Activated B cell treated with CpG ODN at 0.5 μM for 24 hours (primary cell): ENCODE measurements around the gene LAMC3. TPM values are rescaled to one million over a fixed set of nuclear protein-coding genes. Genes with fewer than 3 reads are reported as not detected.

Experiments used
- ATAC-seq: fragments of 200-7000 bp; cut with Tn5 transposase; one replicate; pipeline ENCODE4 v1.10.0; 2021; ENCODE audit warnings: low read depth, mild to moderate bottlenecking, moderate library complexity
- CTCF ChIA-PET: fragments of 350-600 bp; sonication (Branson Sonifier 250); formaldehyde crosslinking; loops from one replicate; lab custom pipeline; 2021; ENCODE audit warnings: antibody characterized with exemption; lab: Charles Lee
- POLR2A ChIA-PET: fragments of 350-600 bp; sonication (Branson Sonifier 250); formaldehyde crosslinking; loops from one replicate; lab custom pipeline; 2021; ENCODE audit warnings: antibody characterized with exemption; lab: Charles Lee
- DNase-seq: peaks from one replicate; pipeline ENCODE4 v3.0.0; 2022
- H3K27ac Mint-ChIP-seq: one replicate; pipeline ENCODE4 v1.8.0; 2020; ENCODE audit warnings: mixed read lengths
- H3K27me3 Mint-ChIP-seq: one replicate; pipeline ENCODE4 v1.8.0; 2021; ENCODE audit warnings: mixed read lengths
- H3K36me3 Mint-ChIP-seq: one replicate; pipeline ENCODE4 v1.8.0; 2021; ENCODE audit warnings: low read depth, mixed read lengths
- H3K4me1 Mint-ChIP-seq: one replicate; pipeline ENCODE4 v1.8.0; 2021; ENCODE audit warnings: mixed read lengths
- H3K4me3 Mint-ChIP-seq: one replicate; pipeline ENCODE4 v1.8.0; 2020; ENCODE audit warnings: mild to moderate bottlenecking, mixed read lengths
- H3K9me3 Mint-ChIP-seq: one replicate; pipeline ENCODE4 v1.8.0; 2020; ENCODE audit warnings: mixed read lengths
- intact Hi-C: fragments of 100-400 bp; cut with micrococcal nuclease; formaldehyde crosslinking; loops from one replicate; pipeline ENCODE4 v1.15.1; 2024
- total RNA-seq: library from RNA; stranded (reverse); gene quantifications from 2 replicates; pipeline ENCODE4 v1.2.3, GENCODE V29; 2022
- TF ChIP-seq, protein P1 (sequence below): fragments of 200-600 bp; IDR thresholded peaks from one replicate; pipeline ENCODE4 v1.8.0; 2022; ENCODE audit warnings: antibody characterized with exemption, mild to moderate bottlenecking

The LAMC3 gene
- total RNA-seq, 1 donor from 2014 or later = not detected

DNA sequence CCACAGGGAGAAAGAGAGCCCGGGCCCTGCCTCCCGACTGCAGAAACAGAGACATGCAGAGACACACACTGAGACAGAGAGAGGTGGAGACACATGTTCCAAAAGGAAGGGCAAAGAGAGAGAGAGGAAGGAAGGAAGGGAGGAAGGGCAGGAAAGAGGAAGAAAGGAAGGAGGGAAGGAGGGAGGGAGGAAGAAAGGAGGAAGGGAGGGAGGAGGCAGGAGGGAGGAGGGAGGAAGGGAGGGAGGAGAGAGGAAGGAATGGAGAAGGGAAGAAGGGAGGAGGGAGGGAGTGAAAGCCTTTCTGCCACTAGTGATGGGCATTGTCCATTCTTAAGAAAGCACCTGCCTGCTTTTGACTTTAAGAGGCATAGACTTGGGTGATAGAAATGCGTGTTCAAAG is 38.1 kb upstream of the LAMC3 start:
- no peak overlapping the region for H3K27ac Mint-ChIP-seq
- no peaks in the 10 kb centered on the region for H3K36me3 Mint-ChIP-seq
- ATAC-seq (no peak), DNase-seq (no peak)
- ChIA-PET CTCF (no interaction called here), POLR2A (no interaction called here)
- H3K4me3 Mint-ChIP-seq = no peak overlapping the region
- intact Hi-C loops = no loop called here
- no peaks in the 10 kb centered on the region for H3K4me1 Mint-ChIP-seq
- H3K9me3 Mint-ChIP-seq = no peaks in the 10 kb centered on the region
- TF ChIP-seq, protein P1, sequence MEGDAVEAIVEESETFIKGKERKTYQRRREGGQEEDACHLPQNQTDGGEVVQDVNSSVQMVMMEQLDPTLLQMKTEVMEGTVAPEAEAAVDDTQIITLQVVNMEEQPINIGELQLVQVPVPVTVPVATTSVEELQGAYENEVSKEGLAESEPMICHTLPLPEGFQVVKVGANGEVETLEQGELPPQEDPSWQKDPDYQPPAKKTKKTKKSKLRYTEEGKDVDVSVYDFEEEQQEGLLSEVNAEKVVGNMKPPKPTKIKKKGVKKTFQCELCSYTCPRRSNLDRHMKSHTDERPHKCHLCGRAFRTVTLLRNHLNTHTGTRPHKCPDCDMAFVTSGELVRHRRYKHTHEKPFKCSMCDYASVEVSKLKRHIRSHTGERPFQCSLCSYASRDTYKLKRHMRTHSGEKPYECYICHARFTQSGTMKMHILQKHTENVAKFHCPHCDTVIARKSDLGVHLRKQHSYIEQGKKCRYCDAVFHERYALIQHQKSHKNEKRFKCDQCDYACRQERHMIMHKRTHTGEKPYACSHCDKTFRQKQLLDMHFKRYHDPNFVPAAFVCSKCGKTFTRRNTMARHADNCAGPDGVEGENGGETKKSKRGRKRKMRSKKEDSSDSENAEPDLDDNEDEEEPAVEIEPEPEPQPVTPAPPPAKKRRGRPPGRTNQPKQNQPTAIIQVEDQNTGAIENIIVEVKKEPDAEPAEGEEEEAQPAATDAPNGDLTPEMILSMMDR = no peak
- H3K27me3 Mint-ChIP-seq = peaks cover 17% of the 10 kb centered on the region

DNA sequence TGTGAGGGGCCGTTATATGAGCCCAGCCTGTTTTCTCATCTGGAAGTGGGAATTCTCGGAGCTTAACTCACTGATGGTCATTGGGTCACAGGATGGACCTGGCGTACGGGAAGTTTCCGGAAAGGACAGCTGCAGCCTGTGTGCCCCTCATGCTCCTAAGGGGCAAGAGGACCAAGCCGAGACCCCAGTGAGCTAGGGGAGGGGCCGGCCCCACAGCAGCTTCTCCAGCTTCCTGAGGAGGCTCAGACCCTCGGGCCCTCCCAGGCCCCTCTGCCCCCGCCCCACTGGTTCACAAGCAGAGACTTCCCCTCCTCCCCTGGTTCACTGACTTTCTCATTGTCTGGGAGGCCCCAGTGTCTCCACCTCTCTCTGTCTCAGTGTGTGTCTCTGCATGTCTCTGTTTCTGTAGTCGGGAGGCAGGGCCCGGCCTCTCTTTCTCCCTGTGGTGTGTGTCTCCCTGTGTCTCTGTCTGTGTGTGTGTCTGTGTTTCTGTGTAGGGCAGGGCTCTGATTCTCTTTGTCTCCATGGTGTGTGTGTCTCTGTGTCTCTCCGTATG is 37.6 kb upstream of the LAMC3 start:
- no peak overlapping the region for H3K27ac Mint-ChIP-seq
- POLR2A ChIA-PET = no interaction called here
- CTCF ChIA-PET = no interaction called here
- H3K9me3 Mint-ChIP-seq = no peaks in the 10 kb centered on the region
- intact Hi-C loops = no loop called here
- TF ChIP-seq, protein P1 = no peak
- H3K36me3 Mint-ChIP-seq = no peaks in the 10 kb centered on the region
- H3K4me1 Mint-ChIP-seq = no peaks in the 10 kb centered on the region
- ATAC-seq (no peak), DNase-seq (no peak)
- H3K4me3 Mint-ChIP-seq = no peak overlapping the region
- peaks cover 15% of the 10 kb centered on the region for H3K27me3 Mint-ChIP-seq

DNA sequence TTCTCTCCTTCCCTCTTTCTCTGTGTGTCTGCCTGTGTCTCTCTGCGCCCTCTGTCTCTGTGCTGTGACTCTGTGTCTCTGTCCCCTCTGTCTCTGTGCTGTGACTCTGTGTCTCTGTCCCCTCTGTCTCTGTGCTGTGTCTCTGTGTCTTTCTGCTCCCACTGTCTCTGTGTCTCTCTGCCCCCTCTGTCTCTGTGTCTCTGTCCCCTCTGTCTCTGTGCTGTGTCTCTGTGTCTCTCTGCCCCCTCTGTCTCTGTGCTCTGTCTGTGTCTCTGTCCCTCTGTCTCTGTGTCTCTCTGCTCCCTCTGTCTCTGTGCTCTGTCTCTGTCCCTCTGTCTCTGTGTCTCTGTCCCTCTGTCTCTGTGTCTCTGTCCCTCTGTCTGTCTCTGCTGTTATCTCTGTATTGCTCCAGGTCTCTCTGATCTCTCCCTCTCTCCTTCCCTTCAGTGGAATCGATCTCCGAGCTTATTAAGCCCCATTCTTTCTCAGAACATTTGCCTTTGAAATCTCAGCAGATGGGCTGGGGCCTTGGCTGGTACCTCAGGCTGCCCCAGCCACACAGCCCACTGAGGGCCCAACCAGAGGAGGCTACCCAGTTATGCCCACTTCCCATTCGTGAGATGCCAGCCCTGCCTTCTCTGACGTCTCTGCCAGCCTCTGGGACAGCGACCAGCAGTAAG is 36.6 kb upstream of the LAMC3 start:
- ChIA-PET POLR2A (no interaction called here), CTCF (interaction anchor here (1.0 kb wide), 1 partner anchor 265 kb away, joined by 3 read pairs; no protein-coding TSS in a partner anchor)
- Mint-ChIP-seq H3K4me3 (no peak overlapping the region), H3K9me3 (no peaks in the 10 kb centered on the region), H3K4me1 (no peaks in the 10 kb centered on the region), H3K36me3 (no peaks in the 10 kb centered on the region), H3K27ac (no peak overlapping the region), H3K27me3 (peaks cover 13% of the 10 kb centered on the region)
- DNase-seq (no peak), ATAC-seq (no peak)
- TF ChIP-seq, protein P1 = no peak
- intact Hi-C loops = no loop called here

DNA sequence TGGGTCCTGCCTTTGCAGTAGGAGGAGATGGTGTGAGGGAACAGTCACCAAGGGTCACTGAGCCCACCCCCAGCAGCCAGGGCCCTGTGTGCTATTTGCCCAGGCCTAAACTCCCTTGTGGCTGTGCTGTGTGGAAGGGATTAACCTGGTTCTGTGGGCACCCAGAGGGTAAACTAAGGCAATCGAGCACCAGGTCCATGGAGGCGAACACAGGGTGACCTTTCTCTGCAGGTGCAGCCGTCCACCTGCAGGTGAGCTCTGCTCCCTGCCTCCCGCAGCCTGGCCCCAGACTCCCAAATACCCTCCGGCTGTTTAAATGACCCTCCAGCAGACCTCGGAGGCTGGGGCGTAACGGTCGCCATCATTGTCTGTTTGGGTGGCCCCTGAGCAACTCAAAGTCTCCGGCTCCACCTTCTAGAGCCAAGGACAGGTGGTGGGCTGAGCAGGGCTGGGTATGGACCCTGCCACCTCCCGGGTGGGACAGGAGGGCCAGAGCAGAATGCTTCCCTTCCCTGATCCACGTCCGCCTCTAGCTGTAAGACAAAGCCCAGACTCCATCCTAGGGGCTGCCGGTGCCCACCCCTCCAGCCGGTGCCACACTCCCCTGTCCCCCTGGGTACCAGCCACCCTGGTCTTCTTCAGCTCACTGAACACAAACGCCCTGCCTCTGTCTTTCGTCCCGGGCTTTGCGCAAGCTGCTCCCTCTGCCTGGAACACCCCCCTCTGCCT is 35.9 kb upstream of the LAMC3 start:
- TF ChIP-seq, protein P1 = no peak
- H3K4me3 Mint-ChIP-seq = no peak overlapping the region

DNA sequence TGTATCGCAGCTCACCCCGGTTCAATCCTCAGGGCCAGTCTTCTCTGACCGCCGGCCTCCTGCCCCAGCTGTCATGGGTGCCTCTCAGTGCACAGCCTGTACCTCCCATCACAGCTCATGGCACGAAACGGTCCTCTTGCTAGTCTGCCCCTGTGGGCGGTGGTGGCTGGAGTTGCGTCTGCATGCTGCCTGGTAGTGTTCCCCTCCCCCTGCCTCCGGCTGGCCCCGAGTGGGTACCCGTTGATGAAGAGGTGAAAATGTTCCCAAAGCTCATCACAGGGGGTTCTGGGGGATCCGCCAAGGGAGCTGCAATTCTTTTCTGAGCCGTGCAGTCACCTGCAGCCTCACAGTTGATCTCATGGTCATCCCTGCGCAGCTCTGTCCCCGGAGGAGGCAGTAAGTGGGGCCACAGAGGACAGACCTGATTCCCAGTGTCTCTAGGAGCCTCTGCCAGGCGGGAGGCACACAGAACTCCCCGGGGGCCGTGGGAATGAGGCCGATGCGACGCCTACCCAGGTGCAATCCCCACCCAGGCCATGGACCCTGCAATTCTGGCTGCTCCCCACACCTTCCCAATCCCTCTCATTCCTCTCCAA is 35.2 kb upstream of the LAMC3 start:
- peaks cover 13% of the 10 kb centered on the region for H3K27me3 Mint-ChIP-seq
- no peaks in the 10 kb centered on the region for H3K36me3 Mint-ChIP-seq
- CTCF ChIA-PET = interaction anchor here (1.0 kb wide), 1 partner anchor 267 kb away, joined by 3 read pairs; no protein-coding TSS in a partner anchor
- no peak overlapping the region for H3K27ac Mint-ChIP-seq
- no peaks in the 10 kb centered on the region for H3K9me3 Mint-ChIP-seq
- no peaks in the 10 kb centered on the region for H3K4me1 Mint-ChIP-seq
- ATAC-seq (no peak), DNase-seq (no peak)
- TF ChIP-seq, protein P1 = no peak
- no peak overlapping the region for H3K4me3 Mint-ChIP-seq
- POLR2A ChIA-PET = no interaction called here
- intact Hi-C loops = no loop called here

More for the DNA sequence above, 35.9 kb upstream of the LAMC3 start:
- H3K9me3 Mint-ChIP-seq = no peaks in the 10 kb centered on the region
- no peaks in the 10 kb centered on the region for H3K36me3 Mint-ChIP-seq
- no peak overlapping the region for H3K27ac Mint-ChIP-seq
- CTCF ChIA-PET = interaction anchor here (1.0 kb wide), 1 partner anchor 266 kb away, joined by 3 read pairs; no protein-coding TSS in a partner anchor
- no peak for ATAC-seq
- no peak for DNase-seq
- no peaks in the 10 kb centered on the region for H3K4me1 Mint-ChIP-seq
- H3K27me3 Mint-ChIP-seq = peaks cover 13% of the 10 kb centered on the region
- intact Hi-C loops = no loop called here
- POLR2A ChIA-PET = no interaction called here
